Mucosa of descending colon (tissue), 3 donors: ENCODE data around the gene TMOD1. TPM values are rescaled to one million over a fixed set of nuclear protein-coding genes. Genes with fewer than 3 reads are reported as not detected.

Experiments
- ATAC-seq: fragments of 200-7000 bp; cut with Tn5 transposase; one replicate; pipeline ENCODE4 v1.9.1; 2020; ENCODE audit warnings: mild to moderate bottlenecking, moderate library complexity
- DNase-seq, 3 donors: peaks; one replicate each; pipeline ENCODE4 v3.0.0-alpha.2; 2020
- H3K36me3 ChIP-seq: fragments of 200-600 bp; one replicate; pipeline ENCODE4 v1.8.0; 2021; ENCODE audit warnings: low read depth, mild to moderate bottlenecking
- H3K4me1 ChIP-seq: fragments of 200-600 bp; one replicate; pipeline ENCODE4 v1.8.0; 2021; ENCODE audit warnings: low read depth, mild to moderate bottlenecking
- H3K4me3 ChIP-seq: fragments of 200-600 bp; one replicate; pipeline ENCODE4 v1.8.0; 2021; ENCODE audit warnings: mild to moderate bottlenecking
- H3K9me3 ChIP-seq: fragments of 200-600 bp; one replicate; pipeline ENCODE4 v1.8.0; 2021; ENCODE audit warnings: mild to moderate bottlenecking
- CTCF ChIP-seq: fragments of 200-600 bp; IDR thresholded peaks from one replicate; pipeline ENCODE4 v1.8.0; 2022; ENCODE audit warnings: antibody characterized with exemption, mild to moderate bottlenecking
- intact Hi-C, 2 donors: fragments of 100-400 bp; cut with DNase I in 1 of 2; cut with micrococcal nuclease in 1 of 2; formaldehyde crosslinking; loops; one replicate each; pipeline versions ENCODE4 v1.11.0 to v1.11.1; 2022; cut with DNase I, micrococcal nuclease
- total RNA-seq, 3 donors: library from RNA; stranded (reverse); fragmentation: NEBNext Ultra II Directional in 2 of 3; extraction: Animal tissue kit (Norgen Biotek cat#: 25700) in 2 of 3; gene quantifications; one replicate each; pipeline versions ENCODE4 v1.2.1 to v1.2.4, GENCODE V29; 2021 to 2023
- donor health status: DM: no; HTN: no; CAD: no; lungs with moderate emphysema.
- donor health status: DM: no; HTN: no; CAD: no.
- donor health status: DM: no; HTN: yes; CAD: no.

TMOD1 gene
- total RNA-seq, 3 donors from 2014 or later = 2.6 to 36.0 (median 3.9) TPM

- peak in 2 of 3 donors; percentile 51 to 93 for DNase-seq
- TF ChIP-seq CTCF = peak; percentile 79
- H3K36me3 ChIP-seq = no peaks in the 10 kb centered on the region
- intact Hi-C loops = loop anchor here in 1 of 2 donors (5.0 kb wide), 1 partner anchor 131 kb away; no protein-coding TSS in a partner anchor
- peaks cover 6% of the 10 kb centered on the region for H3K4me1 ChIP-seq
- ATAC-seq = peak; percentile 90
- no peaks in the 10 kb centered on the region for H3K9me3 ChIP-seq
- no peak overlapping the region for H3K4me3 ChIP-seq
Measured at GRCh38 chr9:97598461-97599288, 97.2 kb downstream of the TMOD1 start.

GRCh38 chr9:97599314-97599846 is 97.9 kb downstream of the TMOD1 start:
- TF ChIP-seq CTCF = no peak
- intact Hi-C loops = loop anchor here in 1 of 2 donors (5.0 kb wide), 1 partner anchor 132 kb away; no protein-coding TSS in a partner anchor
- ATAC-seq (no peak), DNase-seq (no peak)
- Histone ChIP-seq H3K4me1 (peaks cover 6% of the 10 kb centered on the region), H3K4me3 (no peak overlapping the region), H3K9me3 (no peaks in the 10 kb centered on the region), H3K36me3 (no peaks in the 10 kb centered on the region)

- Histone ChIP-seq H3K4me1 (peaks cover 6% of the 10 kb centered on the region), H3K4me3 (no peak overlapping the region), H3K9me3 (no peaks in the 10 kb centered on the region), H3K36me3 (peaks cover 5% of the 10 kb centered on the region)
- DNase-seq (no peak), ATAC-seq (no peak)
- intact Hi-C loops = loop anchor here in 1 of 2 donors (10.0 kb wide), 1 partner anchor 126 kb away; no protein-coding TSS in a partner anchor
- TF ChIP-seq CTCF = no peak
Measured at GRCh38 chr9:97600531-97601227, 99.2 kb downstream of the TMOD1 start.

- no peak for TF ChIP-seq CTCF
- no peak overlapping the region for H3K4me3 ChIP-seq
- H3K4me1 ChIP-seq = peaks cover 6% of the 10 kb centered on the region
- no peak for DNase-seq
- ATAC-seq = peak; percentile 72
- intact Hi-C loops = loop anchor here in 1 of 2 donors (10.0 kb wide), 1 partner anchor 127 kb away; no protein-coding TSS in a partner anchor
- H3K9me3 ChIP-seq = no peaks in the 10 kb centered on the region
- H3K36me3 ChIP-seq = peaks cover 5% of the 10 kb centered on the region
Measured at GRCh38 chr9:97601228-97601898, 99.9 kb downstream of the TMOD1 start.

GRCh38 chr9:97602430-97602829 is 101.0 kb downstream of the TMOD1 start:
- no peak for TF ChIP-seq CTCF
- H3K4me1 ChIP-seq = peaks cover 6% of the 10 kb centered on the region
- no peak for DNase-seq
- ATAC-seq = no peak
- H3K36me3 ChIP-seq = peaks cover 5% of the 10 kb centered on the region
- no peak overlapping the region for H3K4me3 ChIP-seq
- intact Hi-C loops = loop anchor here in 1 of 2 donors (10.0 kb wide), 1 partner anchor 128 kb away; no protein-coding TSS in a partner anchor
- no peaks in the 10 kb centered on the region for H3K9me3 ChIP-seq
